MCF 10A (cell line): ENCODE results near the gene SERPINE1. TPM values are rescaled to one million over a fixed set of nuclear protein-coding genes. Genes with fewer than 3 reads are reported as not detected.

ENCODE experiments used
- BruUV-seq: library from RNA; stranded (reverse); fragments of 400-500 nt; replicated peaks from 2 replicates; lab custom pipeline; 2021; lab: Mats Ljungman, UMichigan
- CTCF ChIA-PET: fragments of 300-600 bp; sonication (Branson Sonifier 250); formaldehyde crosslinking; extraction: SDS; loops from one replicate; lab custom pipeline; 2021; ENCODE audit warnings: antibody characterized with exemption, inconsistent platforms; lab: Yijun Ruan, JAX
- POLR2A ChIA-PET: fragments of 300-600, 350-650 bp; sonication (Branson Sonifier 250); formaldehyde crosslinking; extraction: SDS; loops from one replicate; lab custom pipeline; 2020; ENCODE audit warnings: antibody characterized with exemption, inconsistent platforms; lab: Yijun Ruan, JAX
- DNase-seq: peaks from one replicate; pipeline ENCODE4 v3.0.0-alpha.2; 2018; ENCODE audit not compliant: unreplicated experiment
- H3K27ac Mint-ChIP-seq: one replicate; pipeline ENCODE4 v1.8.0; 2022; ENCODE audit warnings: mild to moderate bottlenecking, low read depth, mixed read lengths; ENCODE audit not compliant: unreplicated experiment
- H3K27me3 Mint-ChIP-seq: one replicate; pipeline ENCODE4 v1.8.0; 2022; ENCODE audit warnings: mixed read lengths; ENCODE audit not compliant: insufficient read depth, unreplicated experiment
- H3K36me3 Mint-ChIP-seq: one replicate; pipeline ENCODE4 v1.8.0; 2022; ENCODE audit warnings: mild to moderate bottlenecking, moderate library complexity, mixed read lengths; ENCODE audit not compliant: insufficient read depth, unreplicated experiment
- H3K4me1 Mint-ChIP-seq: one replicate; pipeline ENCODE4 v1.8.0; 2022; ENCODE audit warnings: mixed read lengths; ENCODE audit not compliant: insufficient read depth, unreplicated experiment
- H3K4me3 Mint-ChIP-seq: one replicate; pipeline ENCODE4 v1.8.0; 2022; ENCODE audit warnings: mild to moderate bottlenecking, moderate library complexity, mixed read lengths; ENCODE audit not compliant: unreplicated experiment
- H3K9me3 Mint-ChIP-seq: one replicate; pipeline ENCODE4 v1.8.0; 2022; ENCODE audit warnings: mixed read lengths; ENCODE audit not compliant: unreplicated experiment
- CTCF ChIP-seq: fragments of 200-600 bp; IDR thresholded peaks from one replicate; pipeline ENCODE4 v1.8.0; 2022; ENCODE audit warnings: antibody characterized with exemption, mild to moderate bottlenecking; ENCODE audit not compliant: unreplicated experiment
- intact Hi-C: fragments of 100-400 bp; cut with micrococcal nuclease; formaldehyde crosslinking; loops from 2 replicates; pipeline ENCODE4 v1.14.1; 2022
- total RNA-seq: library from RNA; stranded (reverse); gene quantifications from 2 replicates; pipeline ENCODE4 v1.2.3, GENCODE V29; 2022

The SERPINE1 gene
- total RNA-seq, 1 experiment from 2014 or later = 80.6 TPM

DNA sequence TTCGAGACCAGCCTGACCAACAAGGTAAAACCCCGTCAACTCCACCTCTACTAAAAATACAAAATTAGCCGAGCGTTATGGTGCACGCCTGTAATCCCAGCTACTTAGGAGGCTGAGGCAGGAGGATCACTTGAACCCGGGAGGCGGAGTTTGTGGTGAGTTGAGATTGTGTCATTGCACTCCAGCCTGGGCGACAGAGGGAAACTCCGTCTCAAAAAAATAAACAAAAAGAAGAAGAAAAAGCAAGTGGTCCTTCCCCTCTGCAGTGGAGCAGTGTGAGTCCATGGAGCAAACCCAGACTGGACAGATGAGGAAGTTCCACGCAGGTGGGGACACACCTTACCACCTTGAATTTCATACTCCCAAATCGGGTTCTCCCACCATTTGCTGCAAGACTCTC, 13.1 kb upstream of the SERPINE1 start:
- no TSS peak for BruUV-seq
- H3K27ac Mint-ChIP-seq = no peak overlapping the region
- H3K36me3 Mint-ChIP-seq = peaks cover 5% of the 10 kb centered on the region
- no peak for TF ChIP-seq CTCF
- ChIA-PET POLR2A (interaction anchor here (0.7 to 1.7 kb wide), 4 partner anchors 11 to 133 kb away, joined by 3 to 4 read pairs (median 3); no protein-coding TSS in a partner anchor), CTCF (interaction anchor here (0.7 to 1.8 kb wide), 2 partner anchors 11 to 519 kb away, joined by 4 to 5 read pairs; no protein-coding TSS in a partner anchor)
- DNase-seq = no peak
- no peaks in the 10 kb centered on the region for H3K9me3 Mint-ChIP-seq
- peaks cover 21% of the 10 kb centered on the region for H3K4me1 Mint-ChIP-seq
- H3K4me3 Mint-ChIP-seq = no peak overlapping the region
- H3K27me3 Mint-ChIP-seq = no peaks in the 10 kb centered on the region
- intact Hi-C loops = no loop called here

- no TSS peak for BruUV-seq
- DNase-seq = no peak
- no peaks in the 10 kb centered on the region for H3K27me3 Mint-ChIP-seq
- no peaks in the 10 kb centered on the region for H3K36me3 Mint-ChIP-seq
- H3K4me1 Mint-ChIP-seq = peaks cover 15% of the 10 kb centered on the region
- H3K9me3 Mint-ChIP-seq = no peaks in the 10 kb centered on the region
- POLR2A ChIA-PET = interaction anchor here (0.6 to 1.7 kb wide), 3 partner anchors 12 to 441 kb away, joined by 3 to 5 read pairs (median 4); partner anchors contain the start of gene SERPINE1
- H3K27ac Mint-ChIP-seq = no peak overlapping the region
- intact Hi-C loops = no loop called here
- CTCF ChIA-PET = interaction anchor here (0.7 to 1.8 kb wide), 2 partner anchors 11 to 24 kb away, joined by 4 read pairs; no protein-coding TSS in a partner anchor
- no peak for TF ChIP-seq CTCF
- H3K4me3 Mint-ChIP-seq = no peak overlapping the region
Measured at GRCh38 chr7:101114492-101114891, 12.4 kb upstream of the SERPINE1 start.

DNA sequence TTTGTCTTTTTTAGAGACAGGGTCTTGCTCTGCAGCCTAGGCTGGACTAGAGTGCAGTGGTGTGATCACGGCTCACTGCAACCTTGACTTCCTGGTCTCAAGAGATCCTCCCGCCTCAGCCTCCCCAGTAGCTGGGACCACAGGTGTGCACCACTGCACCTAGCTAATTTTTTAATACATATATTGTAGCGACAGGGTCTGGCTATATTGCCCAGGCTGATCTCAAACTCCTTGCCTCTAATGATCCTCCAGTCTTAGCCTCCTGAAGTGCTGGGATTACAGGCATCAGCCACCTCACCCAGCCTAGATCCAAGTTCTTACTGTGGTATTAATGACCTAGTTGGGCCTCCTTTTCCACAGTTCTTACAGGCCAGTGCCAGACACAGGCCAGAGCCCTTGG, 11.7 kb upstream of the SERPINE1 start:
- H3K4me1 Mint-ChIP-seq = peaks cover 11% of the 10 kb centered on the region
- TF ChIP-seq CTCF = no peak
- no TSS peak for BruUV-seq
- H3K9me3 Mint-ChIP-seq = no peaks in the 10 kb centered on the region
- intact Hi-C loops = no loop called here
- ChIA-PET CTCF (interaction anchor here (0.7 to 1.8 kb wide), 2 partner anchors 10 to 25 kb away, joined by 4 read pairs; no protein-coding TSS in a partner anchor), POLR2A (interaction anchor here (1.6 kb wide), 1 partner anchor 12 kb away, joined by 5 read pairs; the partner anchor contains the start of gene SERPINE1)
- H3K4me3 Mint-ChIP-seq = no peak overlapping the region
- no peak for DNase-seq
- H3K27ac Mint-ChIP-seq = no peak overlapping the region
- no peaks in the 10 kb centered on the region for H3K27me3 Mint-ChIP-seq
- H3K36me3 Mint-ChIP-seq = no peaks in the 10 kb centered on the region

DNA sequence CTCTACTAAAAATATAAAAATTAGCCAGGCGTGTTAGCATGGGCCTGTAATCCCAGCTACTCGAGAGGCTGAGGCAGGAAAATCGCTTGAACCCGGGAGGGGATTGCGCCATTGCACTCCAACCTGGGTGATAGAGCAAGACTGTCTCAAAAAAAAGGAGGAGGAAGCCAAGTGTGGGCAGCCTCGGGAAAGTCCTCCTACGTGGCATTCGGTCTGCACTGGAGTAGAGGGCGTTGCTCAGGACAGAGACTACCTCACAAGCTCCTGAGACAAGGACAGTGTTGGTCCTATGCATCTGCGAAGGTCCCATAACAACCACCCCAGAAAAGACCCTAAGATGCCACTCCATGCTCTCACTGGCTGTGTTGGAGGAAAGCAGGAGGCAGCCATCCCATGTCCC, 10.0 kb upstream of the SERPINE1 start:
- no peak for DNase-seq
- Mint-ChIP-seq H3K27me3 (no peaks in the 10 kb centered on the region), H3K4me1 (peaks cover 13% of the 10 kb centered on the region), H3K27ac (no peak overlapping the region), H3K36me3 (no peaks in the 10 kb centered on the region), H3K9me3 (no peaks in the 10 kb centered on the region), H3K4me3 (no peak overlapping the region)
- intact Hi-C loops = no loop called here
- POLR2A ChIA-PET = interaction anchor here (0.5 kb wide), 1 partner anchor 242 kb away, joined by 3 read pairs; the partner anchor contains the start of gene SRRT
- CTCF ChIA-PET = no interaction called here
- no TSS peak for BruUV-seq
- TF ChIP-seq CTCF = no peak
